Mucosa of rectum (tissue), 2 donors: ENCODE results near the gene KCNJ12.

Experiments used
- H3K27ac ChIP-seq, 2 donors: one replicate each; pipeline ENCODE4 v1.7.0; 2013; ENCODE audit warnings: inconsistent platforms in 2 of 2, low read depth in 2 of 2, low read length in 2 of 2
- H3K27me3 ChIP-seq, 2 donors: one replicate each; pipeline ENCODE4 v1.7.0; 2013; ENCODE audit warnings: low read length in 2 of 2; ENCODE audit not compliant: control insufficient read depth in 2 of 2, insufficient read depth in 2 of 2
- H3K36me3 ChIP-seq, 2 donors: one replicate each; pipeline ENCODE4 v1.7.0; 2013; ENCODE audit warnings: low read length in 2 of 2; ENCODE audit not compliant: control insufficient read depth in 2 of 2, insufficient read depth in 2 of 2
- H3K4me1 ChIP-seq, 2 donors: one replicate each; pipeline ENCODE4 v1.7.0; 2013; ENCODE audit warnings: low read length in 2 of 2, mild to moderate bottlenecking in 1 of 2; ENCODE audit not compliant: control insufficient read depth in 2 of 2, insufficient read depth in 2 of 2
- H3K4me3 ChIP-seq, 2 donors: one replicate each; pipeline ENCODE4 v1.7.0; 2013; ENCODE audit warnings: low read length in 2 of 2
- H3K9ac ChIP-seq, 2 donors: one replicate each; pipeline ENCODE4 v1.7.0; 2013; ENCODE audit warnings: low read length in 2 of 2, low read depth in 1 of 2, mild to moderate bottlenecking in 1 of 2
- H3K9me3 ChIP-seq, 2 donors: one replicate each; pipeline ENCODE4 v1.7.0; 2013; ENCODE audit warnings: low read length in 2 of 2; ENCODE audit not compliant: control insufficient read depth in 2 of 2
- donor health status: healthy.
- donor health status: Normal muscosa, but diverticular disease.

Gene KCNJ12

DNA sequence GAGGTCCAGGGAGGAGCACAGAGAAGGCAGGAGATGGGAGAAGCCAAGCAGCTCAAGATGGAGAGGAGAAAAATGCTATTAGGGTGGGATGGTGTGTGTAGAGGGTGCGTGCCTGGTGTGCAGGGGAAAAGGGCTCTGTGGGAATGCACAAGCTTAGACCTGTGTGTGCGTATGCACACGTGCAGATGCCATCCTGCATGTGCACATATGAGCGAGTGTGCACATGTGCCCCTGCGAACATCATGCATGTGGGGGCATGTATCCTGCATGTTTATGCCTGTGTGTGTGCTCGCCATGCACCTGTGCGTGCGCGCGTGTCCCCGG lies 438 bp upstream of the KCNJ12 start:
- Histone ChIP-seq H3K9me3 (no peaks in the 10 kb centered on the region), H3K27me3 (peaks cover 8 to 10% of the 10 kb centered on the region in 2 donors), H3K36me3 (no peaks in the 10 kb centered on the region), H3K4me3 (no peak overlapping the region), H3K9ac (no peak overlapping the region), H3K4me1 (peaks cover 13 to 21% of the 10 kb centered on the region in 2 donors), H3K27ac (no peak overlapping the region)

DNA sequence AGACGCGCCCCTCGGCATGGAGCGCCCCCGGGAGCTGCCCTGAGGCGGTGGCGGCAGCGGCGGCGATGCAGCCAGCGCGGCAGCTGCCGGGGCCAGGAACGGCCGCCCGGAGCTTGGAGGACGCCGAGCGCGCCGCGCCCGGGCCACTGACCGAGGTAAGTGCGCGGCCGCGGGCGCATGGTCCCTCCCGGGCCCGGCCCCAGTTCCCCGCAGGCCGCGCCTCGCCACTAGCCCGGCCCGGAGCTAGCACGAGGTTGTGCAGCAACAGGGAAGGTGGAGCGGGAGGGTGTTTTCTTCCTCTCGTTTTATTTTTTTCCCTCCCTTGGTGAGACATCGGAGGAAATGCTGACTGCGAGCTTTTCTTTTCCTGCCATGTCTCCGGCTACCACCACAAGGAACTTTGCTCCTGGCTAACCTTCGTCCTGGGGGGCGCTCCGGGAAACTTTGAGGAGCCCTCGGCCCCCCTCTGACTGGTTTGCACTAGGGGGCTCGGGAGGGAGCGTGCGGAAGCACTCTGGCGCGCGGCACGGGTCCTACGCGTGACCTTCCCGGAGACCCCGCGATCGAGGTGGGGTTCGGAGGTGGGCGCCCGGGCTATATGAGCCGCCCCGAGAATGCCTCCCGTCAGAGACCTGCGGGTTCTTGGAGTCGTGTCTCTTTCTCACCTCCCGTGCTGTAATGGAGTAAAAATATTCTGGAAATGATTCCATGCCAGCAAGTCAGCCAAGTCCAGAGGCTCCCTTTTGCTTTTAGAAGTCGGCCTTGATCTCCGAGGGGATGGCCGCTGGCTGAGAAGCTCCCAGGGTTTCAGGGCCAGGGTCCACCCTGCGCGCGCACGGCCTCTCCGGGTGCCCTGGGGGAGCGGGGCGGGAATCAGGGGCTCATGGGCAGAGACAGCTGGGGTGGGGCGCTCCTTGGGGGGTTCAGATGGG lies 868 bp downstream of the KCNJ12 start:
- Histone ChIP-seq H3K27me3 (peaks cover 8 to 10% of the 10 kb centered on the region in 2 donors), H3K9me3 (no peaks in the 10 kb centered on the region), H3K4me3 (peak overlapping the region; percentile 39 to 48), H3K36me3 (no peaks in the 10 kb centered on the region), H3K9ac (peak overlapping the region in 1 of 2 donors; percentile 3), H3K27ac (no peak overlapping the region), H3K4me1 (peaks cover 13 to 21% of the 10 kb centered on the region in 2 donors)

DNA sequence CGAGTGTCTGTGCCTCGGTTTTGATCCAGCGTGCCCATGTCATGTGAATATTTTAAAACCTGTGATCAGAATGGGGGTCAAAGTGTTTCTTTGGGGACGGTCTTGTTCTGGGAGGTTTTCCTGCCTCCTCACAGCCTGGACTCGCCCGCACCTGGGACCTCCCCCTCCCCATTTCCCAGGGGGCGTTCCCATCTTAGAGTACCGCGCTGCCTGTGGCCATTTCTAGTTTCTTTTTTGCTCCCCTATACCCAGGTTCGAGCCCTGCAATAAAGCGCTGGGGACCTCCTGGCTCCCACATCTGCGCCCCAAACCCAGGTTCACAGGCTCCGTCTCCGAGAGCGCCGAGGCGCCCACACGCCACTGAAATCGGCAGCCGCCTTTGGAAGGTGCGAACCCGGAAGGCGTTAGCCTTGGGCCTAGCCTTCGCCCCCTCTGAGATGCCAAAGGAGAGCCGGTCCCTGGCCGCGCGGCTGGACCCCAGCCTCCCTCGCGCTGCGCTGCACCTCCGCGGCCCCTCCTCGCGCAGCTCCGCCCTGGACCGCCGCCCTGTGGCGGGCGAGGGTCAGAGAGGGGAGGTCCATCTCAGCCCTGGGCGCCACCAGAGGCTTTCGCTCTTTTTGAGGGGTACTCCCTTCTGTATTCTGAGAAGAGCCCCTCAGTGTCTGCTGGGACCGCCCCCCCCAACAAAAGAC lies 1.7 kb downstream of the KCNJ12 start:
- no peak overlapping the region for H3K27ac ChIP-seq
- H3K4me1 ChIP-seq = peaks cover 13 to 21% of the 10 kb centered on the region in 2 donors
- peaks cover 8 to 10% of the 10 kb centered on the region in 2 donors for H3K27me3 ChIP-seq
- H3K9ac ChIP-seq = no peak overlapping the region
- no peaks in the 10 kb centered on the region for H3K36me3 ChIP-seq
- no peaks in the 10 kb centered on the region for H3K9me3 ChIP-seq
- peak overlapping the region; percentile 26 to 39 for H3K4me3 ChIP-seq

DNA sequence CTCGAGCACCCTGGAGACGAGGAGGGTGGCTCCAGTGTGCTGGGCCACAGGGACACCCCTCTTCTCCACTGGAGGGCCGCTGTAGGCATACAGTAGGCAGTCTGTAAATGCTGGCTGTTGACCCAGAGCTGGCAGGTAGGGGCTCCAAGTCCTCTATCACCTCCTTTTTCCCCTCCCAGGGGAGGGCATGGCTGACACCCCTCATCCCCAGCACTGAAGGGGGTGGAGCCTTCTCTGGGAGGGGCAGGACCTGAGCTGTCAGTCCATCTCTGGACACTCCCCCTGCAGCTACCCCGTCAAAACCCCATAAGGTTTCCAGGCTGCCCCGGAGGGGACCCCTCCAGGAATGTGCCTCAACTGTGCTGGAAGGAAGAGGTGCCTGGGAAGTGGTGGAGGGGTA lies 2.4 kb downstream of the KCNJ12 start:
- no peak overlapping the region for H3K4me3 ChIP-seq
- H3K36me3 ChIP-seq = no peaks in the 10 kb centered on the region
- peaks cover 8 to 10% of the 10 kb centered on the region in 2 donors for H3K27me3 ChIP-seq
- H3K27ac ChIP-seq = no peak overlapping the region
- no peak overlapping the region for H3K9ac ChIP-seq
- H3K9me3 ChIP-seq = no peaks in the 10 kb centered on the region
- H3K4me1 ChIP-seq = peaks cover 13 to 21% of the 10 kb centered on the region in 2 donors

DNA sequence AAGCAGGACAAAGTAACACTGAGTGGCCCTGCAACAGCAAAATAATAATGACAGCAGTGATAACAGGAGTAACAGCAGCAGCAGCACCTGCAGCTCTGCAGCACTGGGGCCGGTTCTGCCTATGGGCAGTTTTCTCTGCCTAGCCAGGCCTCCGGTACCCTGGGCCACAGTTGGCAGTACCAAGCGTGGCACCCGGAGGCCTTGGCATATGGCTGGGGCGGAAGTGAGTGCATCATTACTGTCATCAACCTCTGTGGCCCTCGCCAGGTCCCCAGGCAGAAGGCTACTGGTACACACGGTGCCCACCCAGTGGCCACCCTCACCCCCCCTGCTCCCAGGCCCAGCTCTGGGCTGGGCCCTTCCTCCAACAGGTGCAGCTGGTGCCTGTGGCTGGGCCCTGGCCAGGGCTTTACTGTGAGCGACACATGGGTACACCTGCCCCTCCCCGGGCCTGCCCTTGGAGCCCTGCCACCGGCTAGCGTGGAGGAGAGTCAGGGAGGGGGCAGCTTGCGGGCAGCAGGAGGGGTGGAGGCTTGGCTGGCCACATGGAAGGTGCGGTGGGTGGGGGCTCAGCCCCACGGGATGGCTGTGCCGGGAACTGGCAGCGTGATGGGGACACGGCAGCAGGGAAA lies 3.0 kb downstream of the KCNJ12 start:
- no peak overlapping the region for H3K9ac ChIP-seq
- no peak overlapping the region for H3K27ac ChIP-seq
- no peaks in the 10 kb centered on the region for H3K36me3 ChIP-seq
- no peaks in the 10 kb centered on the region for H3K9me3 ChIP-seq
- H3K27me3 ChIP-seq = peaks cover 8 to 10% of the 10 kb centered on the region in 2 donors
- H3K4me3 ChIP-seq = no peak overlapping the region
- H3K4me1 ChIP-seq = peaks cover 13 to 21% of the 10 kb centered on the region in 2 donors

DNA sequence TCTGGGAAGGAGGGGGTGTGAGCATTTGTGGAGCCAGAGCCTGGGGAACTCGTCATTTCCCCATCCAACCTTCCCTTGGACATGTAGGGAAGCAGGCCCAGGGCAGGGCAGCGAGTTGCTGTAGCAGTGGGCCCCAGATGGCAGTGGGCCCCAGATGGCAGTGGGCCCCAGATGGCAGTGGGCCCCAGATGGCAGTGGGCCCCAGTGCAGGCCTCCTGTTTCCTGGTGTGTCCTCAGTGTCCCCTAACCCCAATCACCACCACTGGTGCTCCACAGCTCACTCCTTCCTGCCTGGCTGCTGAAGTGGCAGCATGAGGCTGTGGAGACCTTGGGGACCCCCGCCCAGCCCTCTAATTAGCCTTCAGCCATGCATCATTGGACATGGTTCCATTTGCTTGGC lies 4.5 kb downstream of the KCNJ12 start:
- H3K4me3 ChIP-seq = no peak overlapping the region
- H3K9ac ChIP-seq = no peak overlapping the region
- H3K4me1 ChIP-seq = peaks cover 13 to 21% of the 10 kb centered on the region in 2 donors
- H3K36me3 ChIP-seq = no peaks in the 10 kb centered on the region
- peaks cover 5 to 7% of the 10 kb centered on the region in 2 donors for H3K27me3 ChIP-seq
- H3K9me3 ChIP-seq = no peaks in the 10 kb centered on the region
- H3K27ac ChIP-seq = no peak overlapping the region

DNA sequence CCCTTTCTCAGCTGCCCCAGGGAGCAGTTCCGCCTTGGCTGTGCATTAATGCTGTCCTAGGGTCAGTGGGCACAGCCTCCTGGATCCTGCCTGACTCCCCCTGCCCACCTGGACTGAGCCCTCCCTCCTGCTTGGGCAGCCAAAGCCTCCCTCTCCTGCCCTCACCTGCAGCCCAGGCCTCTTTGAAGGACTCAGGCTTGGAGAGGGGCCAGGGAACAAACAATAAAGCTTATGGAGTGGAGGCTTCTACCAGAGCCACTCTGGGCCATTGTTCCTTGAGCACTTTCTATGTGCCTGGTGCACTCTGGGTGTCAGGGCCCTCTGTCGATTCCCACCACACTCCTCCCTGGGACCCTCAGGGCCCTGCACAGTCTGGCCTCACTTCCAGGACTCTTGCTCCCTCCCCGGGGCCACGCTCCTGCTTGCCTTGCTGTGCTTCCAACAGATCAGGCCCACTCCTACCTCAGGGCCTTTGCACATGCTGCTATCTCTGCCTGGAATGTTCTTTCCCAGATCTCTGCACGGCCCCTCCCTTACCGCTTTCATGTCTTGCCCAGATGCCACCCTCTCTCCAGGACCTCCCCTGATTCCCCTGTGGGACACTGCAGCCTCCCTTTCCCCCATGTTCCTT lies 5.0 kb downstream of the KCNJ12 start:
- Histone ChIP-seq H3K9ac (no peak overlapping the region), H3K4me3 (no peak overlapping the region), H3K4me1 (peaks cover 13 to 20% of the 10 kb centered on the region in 2 donors), H3K27me3 (peaks cover 3 to 5% of the 10 kb centered on the region in 2 donors), H3K27ac (no peak overlapping the region), H3K36me3 (no peaks in the 10 kb centered on the region), H3K9me3 (no peaks in the 10 kb centered on the region)

DNA sequence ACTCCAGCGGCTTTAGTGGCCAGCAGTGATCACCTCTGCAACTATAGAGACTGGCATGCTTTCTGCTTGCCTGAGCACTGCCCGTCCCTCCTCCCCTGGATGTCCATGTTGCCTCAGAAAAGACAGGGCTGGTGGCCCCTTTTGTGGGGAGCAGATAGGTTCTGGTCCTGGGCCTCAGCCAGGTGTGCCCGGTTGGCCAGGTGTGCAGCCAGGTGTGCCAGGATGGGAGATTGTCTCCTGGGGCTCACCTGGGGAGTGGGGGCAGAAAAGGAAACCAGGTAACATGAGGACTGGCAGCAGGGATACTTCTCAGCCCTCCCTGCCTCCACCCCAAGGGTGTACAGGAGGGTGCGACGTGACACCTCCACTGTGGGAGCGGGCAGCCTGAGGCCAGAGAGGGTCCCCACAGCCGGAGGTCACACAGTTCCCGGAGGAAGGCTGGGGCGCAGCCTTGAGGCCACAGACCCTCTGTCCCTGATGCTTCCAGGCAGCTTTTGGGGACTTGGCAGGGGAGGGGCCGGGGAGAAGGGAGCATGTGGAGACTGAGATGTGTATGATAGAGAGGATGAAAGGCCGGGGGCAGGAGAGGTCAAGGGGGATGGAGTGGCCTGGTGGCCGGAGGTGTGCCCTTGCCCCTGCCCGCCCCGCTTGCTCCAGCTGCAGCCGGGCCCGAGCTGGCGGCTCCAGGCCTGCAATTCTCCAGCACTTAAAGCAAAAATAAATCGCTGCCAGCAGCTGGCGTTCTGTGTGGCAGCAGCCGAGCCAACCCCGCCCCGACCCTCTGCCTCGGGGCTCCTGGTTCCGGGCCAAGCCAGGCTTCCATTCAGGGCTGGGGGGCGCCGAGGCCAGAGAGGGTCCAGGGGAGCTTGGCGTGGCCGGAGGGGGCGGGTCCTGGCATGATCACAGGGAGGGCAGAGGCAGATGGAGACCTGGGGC lies 6.7 kb downstream of the KCNJ12 start:
- peaks cover 10% of the 10 kb centered on the region in 2 donors for H3K4me1 ChIP-seq
- no peaks in the 10 kb centered on the region for H3K27me3 ChIP-seq
- no peak overlapping the region for H3K4me3 ChIP-seq
- H3K36me3 ChIP-seq = no peaks in the 10 kb centered on the region
- no peak overlapping the region for H3K9ac ChIP-seq
- H3K27ac ChIP-seq = no peak overlapping the region
- H3K9me3 ChIP-seq = no peaks in the 10 kb centered on the region

DNA sequence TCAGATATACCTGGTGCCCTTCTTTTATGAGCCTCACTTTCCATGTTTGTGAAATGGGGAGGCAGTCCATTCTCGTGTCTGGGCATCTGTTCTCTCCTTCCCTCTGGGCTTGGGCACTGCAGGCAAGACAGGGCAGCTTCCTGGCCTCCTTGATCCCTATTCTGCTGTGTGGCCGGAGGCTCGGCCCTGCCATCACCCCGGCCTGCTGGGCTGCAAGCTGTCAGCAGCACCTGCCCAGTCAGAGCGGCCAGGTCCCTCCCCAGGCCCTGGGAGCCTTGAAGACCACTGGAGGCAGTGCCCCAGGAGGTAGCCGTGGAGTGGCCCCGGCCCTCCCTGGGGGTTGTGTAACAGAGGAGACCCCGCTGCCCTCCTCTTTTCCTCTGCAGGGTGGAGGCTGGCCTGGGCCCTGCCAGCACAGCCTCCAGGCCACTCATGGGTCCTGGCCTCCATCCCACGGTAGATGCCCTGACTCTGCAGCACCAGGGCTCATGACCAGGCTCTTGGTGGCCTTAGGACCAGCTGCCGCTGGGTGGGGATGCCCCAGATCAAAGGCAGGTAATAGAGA lies 9.2 kb downstream of the KCNJ12 start:
- Histone ChIP-seq H3K36me3 (no peaks in the 10 kb centered on the region), H3K4me3 (no peak overlapping the region)

More for the DNA sequence above, 9.2 kb downstream of the KCNJ12 start:
- no peak overlapping the region for H3K9ac ChIP-seq
- peaks cover 0 to under 1% of the 10 kb centered on the region in 2 donors for H3K4me1 ChIP-seq
- H3K9me3 ChIP-seq = no peaks in the 10 kb centered on the region
- H3K27ac ChIP-seq = no peak overlapping the region
- H3K27me3 ChIP-seq = no peaks in the 10 kb centered on the region
